ENCODE measurements around the gene RPS15.

RPS15 gene

GRCh38 chr19:1450735-1451731, 12.8 kb downstream of the RPS15 start:
- DNase-seq (ENCODE audit: low read depth in 3 of 3, low spot score in 1 of 3): no peak

- DNase-seq (ENCODE audit: low read depth in 3 of 3, low spot score in 1 of 3): no peak
Measured at GRCh38 chr19:1451916-1452801, 14.0 kb downstream of the RPS15 start.

GRCh38 chr19:1452802-1453524, 14.8 kb downstream of the RPS15 start:
- DNase-seq (ENCODE audit: low read depth in 3 of 3, low spot score in 1 of 3): no peak

- no peak for DNase-seq (ENCODE audit: low read depth in 3 of 3, low spot score in 1 of 3)
Measured at GRCh38 chr19:1453525-1454364, 15.5 kb downstream of the RPS15 start.

- DNase-seq (ENCODE audit: low read depth in 3 of 3, low spot score in 1 of 3): no peak
Measured at GRCh38 chr19:1455002-1455335, 16.8 kb downstream of the RPS15 start.

- no peak for DNase-seq (ENCODE audit: low read depth in 3 of 3, low spot score in 1 of 3)
Measured at GRCh38 chr19:1455336-1456120, 17.3 kb downstream of the RPS15 start.

- DNase-seq (ENCODE audit: low read depth in 3 of 3, low spot score in 1 of 3): no peak
Measured at GRCh38 chr19:1456121-1456900, 18.1 kb downstream of the RPS15 start.

GRCh38 chr19:1457031-1457739, 19.0 kb downstream of the RPS15 start:
- DNase-seq (ENCODE audit: low read depth in 3 of 3, low spot score in 1 of 3): no peak

GRCh38 chr19:1457892-1458291, 19.7 kb downstream of the RPS15 start:
- no peak for DNase-seq (ENCODE audit: low read depth in 3 of 3, low spot score in 1 of 3)

- no peak for DNase-seq (ENCODE audit: low read depth in 3 of 3, low spot score in 1 of 3)
Measured at GRCh38 chr19:1459479-1459878, 21.3 kb downstream of the RPS15 start.

- no peak for DNase-seq (ENCODE audit: low read depth in 3 of 3, low spot score in 1 of 3)
Measured at GRCh38 chr19:1460033-1460995, 22.1 kb downstream of the RPS15 start.

- no peak for DNase-seq (ENCODE audit: low read depth in 3 of 3, low spot score in 1 of 3)
Measured at GRCh38 chr19:1461862-1462261, 23.7 kb downstream of the RPS15 start.

GRCh38 chr19:1465191-1466016, 27.2 kb downstream of the RPS15 start:
- DNase-seq (ENCODE audit: low read depth in 3 of 3, low spot score in 1 of 3): no peak

GRCh38 chr19:1466018-1466460, 27.8 kb downstream of the RPS15 start:
- DNase-seq (ENCODE audit: low read depth in 3 of 3, low spot score in 1 of 3): no peak

GRCh38 chr19:1466461-1467214, 28.4 kb downstream of the RPS15 start:
- DNase-seq (ENCODE audit: low read depth in 3 of 3, low spot score in 1 of 3): no peak

GRCh38 chr19:1467215-1467489, 29.0 kb downstream of the RPS15 start:
- no peak for DNase-seq (ENCODE audit: low read depth in 3 of 3, low spot score in 1 of 3)
